Spleen (tissue), 7 donors: ENCODE data around the gene TBC1D26.
"Not testable (repeated sequence)": the region's sequence is repeated elsewhere in the genome, so short reads cannot be mapped to it uniquely, and the experiment has no call there.

Experiments used
- CTCF ChIP-seq, 11 experiments: fragments of 200-600 bp in 7 of 11; fragments of 450-650 bp in 4 of 11; sonication (generic) in 4 of 11; IDR thresholded peaks in 8 of 11; conservative IDR thresholded peaks in 3 of 11; 1 replicate in 7 of 11; 2 replicates in 4 of 11; pipeline versions ENCODE4 v1.4.0 to v1.8.0; 2016 to 2021; ENCODE audit warnings: antibody characterized with exemption in 11 of 11, inconsistent platforms in 4 of 11, mild to moderate bottlenecking in 1 of 11
- POLR2A ChIP-seq, 3 donors: fragments of 450-650 bp; IDR thresholded peaks; one replicate each; pipeline ENCODE4 v1.5.1; 2017; ENCODE audit warnings: antibody characterized with exemption in 3 of 3, mild to moderate bottlenecking in 1 of 3
- donor health status: DM: no; HTN: no; CAD: no; lungs with moderate emphysema.
- donor health status: DM: no; HTN: no; CAD: no.
- donor health status: DM: no; HTN: no; CAD: no.

- not testable (repeated sequence) for TF ChIP-seq CTCF (IDR thresholded peaks at IDR 0.05 in 8 of 11, conservative IDR thresholded peaks at IDR 0.05 in 3 of 11); POLR2A (IDR thresholded peaks at IDR 0.05)
Observed at GRCh38 chr17:15739259-15739658, 7.2 kb downstream of the TBC1D26 start.
